Activated CD4-positive, alpha-beta T cell treated with anti-CD3 and anti-CD28 coated beads, Interleukin-2, amount 50 U/mL, for 4 hours (primary cell): ENCODE measurements around the gene FOXRED1.
"Not testable (repeated sequence)": the region's sequence is repeated elsewhere in the genome, so short reads cannot be mapped to it uniquely, and the experiment has no call there.

Source experiments
- DNase-seq, 2 experiments: peaks; one replicate each; pipeline ENCODE4 v3.0.0-alpha.2; 2020

The FOXRED1 gene

GRCh38 chr11:126277780-126278179, 8.8 kb downstream of the FOXRED1 start:
- no peak for DNase-seq

- DNase-seq, result no peak
Observed at GRCh38 chr11:126279191-126279590, 10.2 kb downstream of the FOXRED1 start.

GRCh38 chr11:126280595-126280994, 11.6 kb downstream of the FOXRED1 start:
- DNase-seq, result no peak

- no peak for DNase-seq
Observed at GRCh38 chr11:126281245-126281644, 12.3 kb downstream of the FOXRED1 start.

- no peak for DNase-seq
Observed at GRCh38 chr11:126281666-126282175, 12.8 kb downstream of the FOXRED1 start.

GRCh38 chr11:126282361-126282735, 13.4 kb downstream of the FOXRED1 start:
- DNase-seq, result peak; percentile 25 to 29

- peak; percentile 34 to 40 for DNase-seq
Observed at GRCh38 chr11:126282736-126283591, 14.0 kb downstream of the FOXRED1 start, which contains the start of gene TIRAP. Gene TIRAP, plus strand, starts transcription at chr11:126283093. Its CDS starts 7,802 bp downstream, at chr11:126290895.

- DNase-seq, result peak; percentile 84 to 85
Observed at GRCh38 chr11:126284829-126285228, 15.9 kb downstream of the FOXRED1 start.

GRCh38 chr11:126288237-126288636, 19.3 kb downstream of the FOXRED1 start:
- DNase-seq, result no peak

GRCh38 chr11:126290887-126291286, 21.9 kb downstream of the FOXRED1 start:
- no peak for DNase-seq

GRCh38 chr11:126293726-126294125, 24.8 kb downstream of the FOXRED1 start:
- no peak for DNase-seq

GRCh38 chr11:126297004-126297403, 28.1 kb downstream of the FOXRED1 start:
- DNase-seq, result no peak

GRCh38 chr11:126303623-126304456, 34.9 kb downstream of the FOXRED1 start, which contains the start of gene DCPS:
Gene DCPS, plus strand, starts transcription at chr11:126304060. Its CDS starts 21 bp downstream, at chr11:126304081.
- peak; percentile 79 to 80 for DNase-seq

GRCh38 chr11:126304457-126305075, 35.6 kb downstream of the FOXRED1 start:
- DNase-seq, result no peak

GRCh38 chr11:126305699-126306098, 36.7 kb downstream of the FOXRED1 start:
- DNase-seq, result no peak

GRCh38 chr11:126307706-126308105, 38.8 kb downstream of the FOXRED1 start:
- DNase-seq, result no peak

GRCh38 chr11:126308271-126308671, 39.3 kb downstream of the FOXRED1 start:
- DNase-seq, result no peak

- not testable (repeated sequence) for DNase-seq
Observed at GRCh38 chr11:126308771-126309170, 39.8 kb downstream of the FOXRED1 start.

- DNase-seq, result peak; percentile 33 to 36
Observed at GRCh38 chr11:126310200-126310991, 41.4 kb downstream of the FOXRED1 start.

- DNase-seq, result no peak
Observed at GRCh38 chr11:126310992-126311310, 42.0 kb downstream of the FOXRED1 start.

- DNase-seq, result no peak
Observed at GRCh38 chr11:126311401-126312291, 42.7 kb downstream of the FOXRED1 start.
